ENCODE data around the gene KMT2C.
"Not testable (repeated sequence)": the region's sequence is repeated elsewhere in the genome, so short reads cannot be mapped to it uniquely, and the experiment has no call there.

GRCh38 chr7:152262146-152262545 is 173.7 kb downstream of the KMT2C start:
- not testable (repeated sequence) for TF ChIP-seq CTCF, POLR2A (IDR thresholded peaks at IDR 0.05)
